Peyer's patch (tissue), 4 donors: ENCODE data around the gene ANKRD44.

Experiments used
- POLR2A ChIP-seq, 2 donors: fragments of 450-650 bp; IDR thresholded peaks; one replicate each; pipeline ENCODE4 v1.5.1; 2017; ENCODE audit warnings: antibody characterized with exemption in 2 of 2, mild to moderate bottlenecking in 2 of 2, moderate library complexity in 2 of 2
- TF ChIP-seq, protein P1 (sequence below), 6 experiments: fragments of 450-650 bp in 4 of 6; fragments of 200-600 bp in 2 of 6; sonication (generic) in 1 of 6; IDR thresholded peaks; one replicate each; pipeline ENCODE4 v1.5.1; 2017 to 2019; ENCODE audit warnings: antibody characterized with exemption in 6 of 6, mild to moderate bottlenecking in 3 of 6, moderate library complexity in 1 of 6

DNA sequence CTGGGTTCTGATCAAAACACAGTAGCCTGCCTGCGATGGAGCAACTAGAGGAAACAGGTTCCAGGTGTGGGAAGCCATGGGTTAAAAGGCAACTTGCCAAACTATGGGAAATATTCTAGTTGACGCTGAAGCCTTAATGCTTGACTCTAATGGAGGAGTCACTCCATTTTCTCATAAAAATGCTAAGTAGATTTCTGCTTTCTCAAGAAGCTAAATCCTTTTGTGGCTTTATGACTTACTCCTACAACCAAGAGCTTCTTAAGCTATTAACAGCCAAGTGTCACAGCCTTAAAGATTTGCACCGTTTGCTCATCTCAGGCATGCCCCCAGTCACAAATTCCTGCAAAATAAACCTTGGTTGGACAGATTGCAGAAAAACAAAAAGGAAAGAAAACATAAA lies 25.2 kb downstream of the ANKRD44 start:
- TF ChIP-seq, protein P1, sequence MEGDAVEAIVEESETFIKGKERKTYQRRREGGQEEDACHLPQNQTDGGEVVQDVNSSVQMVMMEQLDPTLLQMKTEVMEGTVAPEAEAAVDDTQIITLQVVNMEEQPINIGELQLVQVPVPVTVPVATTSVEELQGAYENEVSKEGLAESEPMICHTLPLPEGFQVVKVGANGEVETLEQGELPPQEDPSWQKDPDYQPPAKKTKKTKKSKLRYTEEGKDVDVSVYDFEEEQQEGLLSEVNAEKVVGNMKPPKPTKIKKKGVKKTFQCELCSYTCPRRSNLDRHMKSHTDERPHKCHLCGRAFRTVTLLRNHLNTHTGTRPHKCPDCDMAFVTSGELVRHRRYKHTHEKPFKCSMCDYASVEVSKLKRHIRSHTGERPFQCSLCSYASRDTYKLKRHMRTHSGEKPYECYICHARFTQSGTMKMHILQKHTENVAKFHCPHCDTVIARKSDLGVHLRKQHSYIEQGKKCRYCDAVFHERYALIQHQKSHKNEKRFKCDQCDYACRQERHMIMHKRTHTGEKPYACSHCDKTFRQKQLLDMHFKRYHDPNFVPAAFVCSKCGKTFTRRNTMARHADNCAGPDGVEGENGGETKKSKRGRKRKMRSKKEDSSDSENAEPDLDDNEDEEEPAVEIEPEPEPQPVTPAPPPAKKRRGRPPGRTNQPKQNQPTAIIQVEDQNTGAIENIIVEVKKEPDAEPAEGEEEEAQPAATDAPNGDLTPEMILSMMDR (IDR thresholded peaks at IDR 0.05) = no peak
- no peak for TF ChIP-seq POLR2A (IDR thresholded peaks at IDR 0.05)
